ENCODE results near the gene SLC25A33. TPM values are rescaled to one million over a fixed set of nuclear protein-coding genes. Genes with fewer than 3 reads are reported as not detected.

SLC25A33 gene
- total and polyA plus RNA-seq, 2 donors = 4.6 to 5.8 TPM

DNA sequence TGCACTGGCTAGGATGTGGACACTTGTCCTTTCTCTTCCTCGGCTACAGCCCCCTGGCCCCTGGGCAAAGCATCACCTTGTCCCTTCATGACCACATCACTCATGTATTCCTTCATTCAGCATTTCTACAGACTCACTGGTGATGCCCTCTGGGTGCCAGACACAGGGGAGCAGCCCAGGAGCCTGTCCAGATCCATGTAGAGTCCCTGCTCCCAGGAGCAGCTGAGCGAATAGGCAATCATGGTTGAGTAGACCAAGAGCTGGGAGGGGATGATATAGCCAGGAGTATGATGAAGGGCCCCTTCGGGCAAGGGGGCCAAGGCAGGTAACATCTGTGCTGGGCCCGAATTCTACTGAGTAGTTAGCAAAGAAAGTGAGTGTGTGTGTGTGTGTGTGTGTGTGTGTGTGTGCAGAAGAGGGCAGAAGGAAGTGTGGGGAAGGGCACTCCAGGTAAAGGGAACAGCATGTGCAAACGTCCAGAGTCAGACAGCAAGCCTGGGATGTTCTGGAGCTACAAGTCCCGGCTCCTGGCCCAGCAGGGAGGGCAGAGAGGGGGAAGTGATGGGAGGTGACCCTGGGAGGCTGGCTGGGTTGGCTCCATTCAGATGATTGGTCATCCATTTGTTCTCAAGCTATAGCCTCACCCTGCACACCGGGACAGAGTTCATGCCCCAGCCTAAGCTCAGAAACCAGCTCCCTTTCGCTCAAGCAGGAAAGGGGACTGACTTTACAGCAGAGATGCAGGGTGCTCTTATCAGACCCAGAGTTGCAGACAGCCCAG, 91.3 kb downstream of the SLC25A33 start:
- peak in 2 of 9 donors; percentile 35 to 64 for DNase-seq (ENCODE audit: low read depth in 6 of 9, low spot score in 9 of 9)
- Histone ChIP-seq H3K4me3 (ENCODE audit: low read length in 2 of 2) (peak overlapping the region; percentile 55 to 74), H3K27ac (ENCODE audit: low read depth in 1 of 2, low read length in 1 of 2) (peak overlapping the region; percentile 94 to 96), H3K4me1 (ENCODE audit: control insufficient read depth in 2 of 2, insufficient read depth in 2 of 2, low read length in 2 of 2) (peaks cover 23 to 59% of the 10 kb centered on the region in 2 donors), H3K9me3 (ENCODE audit: control insufficient read depth in 2 of 2, insufficient read depth in 1 of 2, low read length in 1 of 2) (no peaks in the 10 kb centered on the region), H3K36me3 (ENCODE audit: control insufficient read depth in 2 of 2, insufficient read depth in 2 of 2, low read length in 1 of 2) (peaks cover 0 to 7% of the 10 kb centered on the region in 2 donors), H3K27me3 (ENCODE audit: control insufficient read depth in 2 of 2, insufficient read depth in 1 of 2, low read length in 1 of 2) (peaks cover 0 to 14% of the 10 kb centered on the region in 2 donors)
- WGBS = 36% methylated on average over 8 of the region's 8 CpGs

DNA sequence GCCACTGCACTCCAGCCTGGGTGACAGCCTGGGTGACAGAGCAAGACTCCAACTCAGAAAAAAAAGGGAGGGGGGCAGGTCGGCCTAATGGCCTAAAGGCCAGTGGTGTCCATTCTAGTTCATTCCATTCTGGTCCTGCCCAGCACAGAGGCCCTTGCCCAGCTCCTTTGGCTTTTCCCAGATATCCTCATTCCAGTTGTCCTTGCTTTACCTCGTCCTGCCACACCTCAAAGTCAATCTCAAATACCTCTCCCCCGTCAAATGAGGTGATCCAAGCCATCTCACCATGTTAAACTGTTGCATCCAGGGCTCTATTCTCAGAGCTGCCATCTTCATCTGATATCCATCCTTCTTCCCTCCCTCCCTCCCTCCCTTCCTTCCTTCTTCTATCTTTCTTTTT, 92.3 kb downstream of the SLC25A33 start:
- DNase-seq (ENCODE audit: low read depth in 6 of 9, low spot score in 9 of 9) = no peak
- Histone ChIP-seq H3K27ac (ENCODE audit: low read depth in 1 of 2, low read length in 1 of 2) (peak overlapping the region in 1 of 2 donors; percentile 11), H3K9me3 (ENCODE audit: control insufficient read depth in 2 of 2, insufficient read depth in 1 of 2, low read length in 1 of 2) (no peaks in the 10 kb centered on the region), H3K36me3 (ENCODE audit: control insufficient read depth in 2 of 2, insufficient read depth in 2 of 2, low read length in 1 of 2) (peaks cover 0 to 7% of the 10 kb centered on the region in 2 donors), H3K27me3 (ENCODE audit: control insufficient read depth in 2 of 2, insufficient read depth in 1 of 2, low read length in 1 of 2) (peaks cover 0 to 5% of the 10 kb centered on the region in 2 donors), H3K4me3 (ENCODE audit: low read length in 2 of 2) (no peak overlapping the region), H3K4me1 (ENCODE audit: control insufficient read depth in 2 of 2, insufficient read depth in 2 of 2, low read length in 2 of 2) (peaks cover 25 to 56% of the 10 kb centered on the region in 2 donors)
- WGBS = 94% methylated on average over 3 of the region's 3 CpGs

- H3K27ac ChIP-seq (ENCODE audit: low read depth in 1 of 2, low read length in 1 of 2) = no peak overlapping the region
- WGBS = 96% methylated on average over 6 of the region's 6 CpGs
- H3K9me3 ChIP-seq (ENCODE audit: control insufficient read depth in 2 of 2, insufficient read depth in 1 of 2, low read length in 1 of 2) = peaks cover 0 to 7% of the 10 kb centered on the region in 2 donors
- peaks cover 18 to 41% of the 10 kb centered on the region in 2 donors for H3K4me1 ChIP-seq (ENCODE audit: control insufficient read depth in 2 of 2, insufficient read depth in 2 of 2, low read length in 2 of 2)
- H3K36me3 ChIP-seq (ENCODE audit: control insufficient read depth in 2 of 2, insufficient read depth in 2 of 2, low read length in 1 of 2) = peaks cover 0 to 7% of the 10 kb centered on the region in 2 donors
- no peaks in the 10 kb centered on the region for H3K27me3 ChIP-seq (ENCODE audit: control insufficient read depth in 2 of 2, insufficient read depth in 1 of 2, low read length in 1 of 2)
- no peak for DNase-seq (ENCODE audit: low read depth in 6 of 9, low spot score in 9 of 9)
- H3K4me3 ChIP-seq (ENCODE audit: low read length in 2 of 2) = no peak overlapping the region
These were observed 94.2 kb downstream of the SLC25A33 start for GRCh38 chr1:9633493-9633892.

DNA sequence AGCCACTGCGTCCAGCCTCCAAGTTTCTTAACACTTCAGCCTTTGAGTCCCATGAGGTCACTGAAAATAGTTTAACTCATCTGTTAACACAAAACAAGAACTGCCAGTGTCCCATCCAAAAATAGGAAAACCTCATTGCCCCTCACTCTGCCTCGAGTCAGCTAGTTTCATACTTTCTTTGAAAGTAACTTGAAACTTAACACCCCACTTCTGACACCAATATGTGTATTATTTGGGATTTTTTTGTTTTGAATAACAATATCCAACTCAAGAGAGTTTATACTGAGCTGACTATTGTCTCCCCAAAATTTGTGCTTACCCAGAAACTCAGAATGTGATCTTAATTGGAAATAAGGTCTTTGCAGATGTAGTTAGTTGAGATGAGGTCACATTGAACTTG, 95.3 kb downstream of the SLC25A33 start:
- Histone ChIP-seq H3K27me3 (ENCODE audit: control insufficient read depth in 2 of 2, insufficient read depth in 1 of 2, low read length in 1 of 2) (no peaks in the 10 kb centered on the region), H3K9me3 (ENCODE audit: control insufficient read depth in 2 of 2, insufficient read depth in 1 of 2, low read length in 1 of 2) (peaks cover 0 to 7% of the 10 kb centered on the region in 2 donors), H3K4me1 (ENCODE audit: control insufficient read depth in 2 of 2, insufficient read depth in 2 of 2, low read length in 2 of 2) (peaks cover 14 to 41% of the 10 kb centered on the region in 2 donors), H3K36me3 (ENCODE audit: control insufficient read depth in 2 of 2, insufficient read depth in 2 of 2, low read length in 1 of 2) (peaks cover 0 to 7% of the 10 kb centered on the region in 2 donors), H3K4me3 (ENCODE audit: low read length in 2 of 2) (no peak overlapping the region), H3K27ac (ENCODE audit: low read depth in 1 of 2, low read length in 1 of 2) (no peak overlapping the region)
- 95% methylated on average over 2 of the region's 2 CpGs for WGBS
- no peak for DNase-seq (ENCODE audit: low read depth in 6 of 9, low spot score in 9 of 9)

Other genes with a start within 250 kb of the SLC25A33 start
- gene SPSB1, start 246.6 kb upstream of the SLC25A33 start, total RNA-seq = 12.8 TPM
- 12.9 TPM for gene SPSB1, start 246.6 kb upstream of the SLC25A33 start, polyA plus RNA-seq
- 1.7 TPM for gene TMEM201, start 49.4 kb downstream of the SLC25A33 start, total RNA-seq
- 4.4 TPM for gene TMEM201, start 49.4 kb downstream of the SLC25A33 start, polyA plus RNA-seq
- gene PIK3CD, start 112.3 kb downstream of the SLC25A33 start, total RNA-seq = 15.1 TPM
- 30.4 TPM for gene PIK3CD, start 112.3 kb downstream of the SLC25A33 start, polyA plus RNA-seq